Neural progenitor cell (in vitro differentiated cells): ENCODE measurements around the gene PARP3. TPM values are rescaled to one million over a fixed set of nuclear protein-coding genes. Genes with fewer than 3 reads are reported as not detected.
A peak's percentile ranks its signal among the peaks of the same experiment; 100 is the strongest.

ENCODE experiments used
- DNase-seq: peaks from one replicate; pipeline ENCODE4 v3.0.0-alpha.2; 2016; ENCODE audit warnings: low spot score
- H2AFZ ChIP-seq: fragments of 200-600 bp; sonication (generic); replicated peaks from 2 replicates; pipeline ENCODE4 v1.6.1; 2016; ENCODE audit warnings: antibody characterized with exemption
- H3F3A ChIP-seq: fragments of 200-600 bp; sonication (generic); 2 replicates; pipeline ENCODE4 v1.6.1; 2016; ENCODE audit warnings: antibody characterized with exemption, low read depth
- H3K27ac ChIP-seq: fragments of 200-600 bp; sonication (generic); 2 replicates; pipeline ENCODE4 v1.5.1; 2016; ENCODE audit warnings: mild to moderate bottlenecking
- H3K27me3 ChIP-seq: fragments of 200-600 bp; sonication (generic); 2 replicates; pipeline ENCODE4 v1.6.1; 2016; ENCODE audit warnings: mild to moderate bottlenecking, moderate library complexity
- H3K36me3 ChIP-seq: fragments of 200-600 bp; sonication (generic); 2 replicates; pipeline ENCODE4 v1.5.1; 2016
- H3K4me1 ChIP-seq: fragments of 200-600 bp; sonication (generic); 2 replicates; pipeline ENCODE4 v1.6.1; 2016; ENCODE audit warnings: mixed run types
- H3K4me2 ChIP-seq: fragments of 200-600 bp; sonication (generic); 2 replicates; pipeline ENCODE4 v1.6.1; 2016
- H3K4me3 ChIP-seq: fragments of 200-600 bp; sonication (generic); 2 replicates; pipeline ENCODE4 v1.5.1; 2016
- H3K79me2 ChIP-seq: fragments of 200-600 bp; sonication (generic); 2 replicates; pipeline ENCODE4 v1.6.1; 2016; ENCODE audit warnings: low read depth
- H3K9ac ChIP-seq: fragments of 200-600 bp; sonication (generic); 2 replicates; pipeline ENCODE4 v1.6.1; 2016
- H3K9me3 ChIP-seq: fragments of 200-600 bp; sonication (generic); 2 replicates; pipeline ENCODE4 v1.5.1; 2016; ENCODE audit warnings: low read depth
- H4K20me1 ChIP-seq: fragments of 200-600 bp; sonication (generic); 2 replicates; pipeline ENCODE4 v1.6.1; 2016; ENCODE audit warnings: low read depth
- H3K27ac Mint-ChIP-seq: 3 replicates; pipeline ENCODE4 v1.8.0; 2021; ENCODE audit warnings: mixed read lengths
- H3K27me3 Mint-ChIP-seq: 2 replicates; pipeline ENCODE4 v1.8.0; 2022; ENCODE audit warnings: low read depth, mild to moderate bottlenecking, inconsistent platforms, moderate library complexity, mixed read lengths; ENCODE audit not compliant: insufficient read depth
- H3K36me3 Mint-ChIP-seq: 3 replicates; pipeline ENCODE4 v1.8.0; 2021; ENCODE audit warnings: mixed read lengths
- H3K4me1 Mint-ChIP-seq: 3 replicates; pipeline ENCODE4 v1.8.0; 2021; ENCODE audit warnings: mixed read lengths
- H3K4me3 Mint-ChIP-seq: 3 replicates; pipeline ENCODE4 v1.8.0; 2021; ENCODE audit warnings: mild to moderate bottlenecking, moderate library complexity, mixed read lengths
- H3K9me3 Mint-ChIP-seq: 3 replicates; pipeline ENCODE4 v1.8.0; 2020; ENCODE audit warnings: mixed read lengths
- EZH2 ChIP-seq: fragments of 200-600 bp; sonication (generic); IDR thresholded peaks from 2 replicates; pipeline ENCODE4 v1.6.1; 2017; ENCODE audit warnings: antibody characterized with exemption, mild to moderate bottlenecking, moderate library complexity
- EZH2phosphoT487 ChIP-seq: fragments of 200-600 bp; sonication (generic); IDR thresholded peaks from 2 replicates; pipeline ENCODE4 v1.6.1; 2017; ENCODE audit warnings: antibody characterized with exemption
- total RNA-seq: library from RNA; depleted of rRNA; stranded (reverse); fragments of >200 nt; gene quantifications from 2 replicates; pipeline ENCODE4 v1.2.3, GENCODE V29; 2015; ENCODE audit warnings: low replicate concordance
- TF ChIP-seq, protein P1 (sequence below): fragments of 200-600 bp; sonication (generic); IDR thresholded peaks from 2 replicates; pipeline ENCODE4 v1.5.1; 2017; ENCODE audit warnings: antibody characterized with exemption, mild to moderate bottlenecking

Gene PARP3
- total RNA-seq, 1 donor from 2014 or later, result 3.9 TPM

DNA sequence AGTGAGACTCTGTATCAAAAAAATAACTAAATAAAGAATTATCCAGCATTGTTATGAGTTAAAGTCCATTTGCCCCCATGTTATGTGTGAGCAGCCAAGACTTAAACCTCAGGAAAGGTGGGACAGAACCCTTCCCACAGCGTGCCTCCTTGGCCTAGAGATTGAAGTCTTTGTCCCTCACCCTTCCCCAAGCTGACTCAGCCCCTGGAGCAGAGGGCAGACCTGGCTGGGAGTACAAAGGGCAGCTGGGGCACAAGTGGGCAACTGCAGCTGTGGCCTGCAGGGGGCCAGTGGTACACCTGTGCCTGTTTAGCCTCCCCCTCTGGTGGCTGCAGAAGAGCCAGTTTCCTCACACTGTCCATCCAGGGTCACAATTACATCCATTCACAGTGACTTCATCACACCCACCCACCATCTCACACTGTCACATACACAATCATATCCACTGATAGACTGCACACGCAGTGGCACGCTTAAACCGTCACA is 40.2 kb downstream of the PARP3 start:
- no peak overlapping the region for H3K9ac ChIP-seq
- no peak overlapping the region for H3K27ac ChIP-seq
- H3K36me3 ChIP-seq, result no peaks in the 10 kb centered on the region
- Mint-ChIP-seq H3K4me3 (peak overlapping the region; percentile 86), H3K36me3 (peaks cover 3% of the 10 kb centered on the region), H3K9me3 (no peaks in the 10 kb centered on the region), H3K4me1 (peaks cover 22% of the 10 kb centered on the region), H3K27ac (no peak overlapping the region), H3K27me3 (peaks cover 4% of the 10 kb centered on the region)
- H3K4me2 ChIP-seq, result peak overlapping the region; percentile 77
- TF ChIP-seq EZH2phosphoT487, result no peak
- TF ChIP-seq EZH2, result no peak
- TF ChIP-seq, protein P1, sequence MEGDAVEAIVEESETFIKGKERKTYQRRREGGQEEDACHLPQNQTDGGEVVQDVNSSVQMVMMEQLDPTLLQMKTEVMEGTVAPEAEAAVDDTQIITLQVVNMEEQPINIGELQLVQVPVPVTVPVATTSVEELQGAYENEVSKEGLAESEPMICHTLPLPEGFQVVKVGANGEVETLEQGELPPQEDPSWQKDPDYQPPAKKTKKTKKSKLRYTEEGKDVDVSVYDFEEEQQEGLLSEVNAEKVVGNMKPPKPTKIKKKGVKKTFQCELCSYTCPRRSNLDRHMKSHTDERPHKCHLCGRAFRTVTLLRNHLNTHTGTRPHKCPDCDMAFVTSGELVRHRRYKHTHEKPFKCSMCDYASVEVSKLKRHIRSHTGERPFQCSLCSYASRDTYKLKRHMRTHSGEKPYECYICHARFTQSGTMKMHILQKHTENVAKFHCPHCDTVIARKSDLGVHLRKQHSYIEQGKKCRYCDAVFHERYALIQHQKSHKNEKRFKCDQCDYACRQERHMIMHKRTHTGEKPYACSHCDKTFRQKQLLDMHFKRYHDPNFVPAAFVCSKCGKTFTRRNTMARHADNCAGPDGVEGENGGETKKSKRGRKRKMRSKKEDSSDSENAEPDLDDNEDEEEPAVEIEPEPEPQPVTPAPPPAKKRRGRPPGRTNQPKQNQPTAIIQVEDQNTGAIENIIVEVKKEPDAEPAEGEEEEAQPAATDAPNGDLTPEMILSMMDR, result peak; percentile 59
- no peaks in the 10 kb centered on the region for H4K20me1 ChIP-seq
- H2AFZ ChIP-seq, result peak overlapping the region; percentile 38
- peak; percentile 68 for DNase-seq
- no peaks in the 10 kb centered on the region for H3K9me3 ChIP-seq
- H3K4me3 ChIP-seq, result peak overlapping the region; percentile 50
- peaks cover 16% of the 10 kb centered on the region for H3K4me1 ChIP-seq
- peaks cover 10% of the 10 kb centered on the region for H3K79me2 ChIP-seq
- peaks cover 28% of the 10 kb centered on the region for H3F3A ChIP-seq
- no peaks in the 10 kb centered on the region for H3K27me3 ChIP-seq

DNA sequence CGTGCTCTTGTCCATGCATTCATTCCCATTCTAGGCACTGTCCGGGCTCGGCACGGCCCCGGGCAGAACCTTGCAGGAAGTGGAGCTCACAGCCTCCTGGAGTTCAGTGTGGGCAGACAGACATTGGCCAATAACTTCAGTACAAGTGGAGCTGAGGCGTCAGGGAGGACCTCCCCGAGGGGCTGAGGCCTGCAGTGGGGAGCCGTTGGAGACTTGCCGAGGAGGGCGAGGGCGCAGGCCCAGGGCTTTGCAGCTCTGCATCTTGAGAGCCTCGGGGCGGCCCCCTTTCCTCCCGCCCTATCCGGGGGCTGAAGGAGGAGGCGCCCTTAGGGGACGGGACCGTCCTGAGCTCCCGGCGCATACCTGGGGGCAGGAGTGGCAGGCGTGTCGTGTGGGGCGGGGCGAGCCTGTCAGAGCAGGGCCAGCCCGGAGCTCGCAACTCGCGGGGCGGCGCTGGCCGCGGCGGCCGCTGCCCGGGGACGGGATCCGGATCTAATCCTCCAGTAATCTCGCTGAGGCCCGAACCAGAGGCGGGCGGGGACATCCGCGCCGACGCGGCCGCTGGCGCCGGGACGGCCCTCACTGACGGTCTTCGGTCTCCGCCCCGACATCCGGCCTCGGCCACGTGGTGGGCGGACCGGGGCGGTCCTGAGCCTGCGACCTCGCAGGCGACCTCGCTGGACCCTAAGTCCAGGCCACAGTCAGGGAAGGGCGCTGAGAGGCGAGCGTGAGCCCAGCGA is 40.8 kb downstream of the PARP3 start, which contains the start of gene ACY1:
Gene ACY1, plus strand, starts transcription at position 698 of the 740 bp plus-strand sequence. CDS start 530 bp downstream, outside the sequence.
- Mint-ChIP-seq H3K27me3 (peaks cover 6% of the 10 kb centered on the region), H3K4me1 (peaks cover 24% of the 10 kb centered on the region), H3K9me3 (no peaks in the 10 kb centered on the region), H3K4me3 (peak within 1 kb of the TSS; percentile 86), H3K27ac (peak within 1 kb of the TSS; percentile 60), H3K36me3 (peaks cover 3% of the 10 kb centered on the region)
- H3K4me3 ChIP-seq, result peak within 1 kb of the TSS; percentile 50
- H3K9ac ChIP-seq, result no peak within 1 kb of the TSS
- TF ChIP-seq EZH2phosphoT487 (no peak), EZH2 (no peak)
- TF ChIP-seq, protein P1, result no peak
- no peaks in the 10 kb centered on the region for H3K36me3 ChIP-seq
- DNase-seq, result peak; percentile 96
- H3K4me2 ChIP-seq, result peak within 1 kb of the TSS; percentile 77
- H4K20me1 ChIP-seq, result no peaks in the 10 kb centered on the region
- no peaks in the 10 kb centered on the region for H3K9me3 ChIP-seq
- H3K27ac ChIP-seq, result peak within 1 kb of the TSS; percentile 59
- peaks cover 10% of the 10 kb centered on the region for H3K79me2 ChIP-seq
- peak within 1 kb of the TSS; percentile 38 for H2AFZ ChIP-seq
- peaks cover 28% of the 10 kb centered on the region for H3F3A ChIP-seq
- H3K27me3 ChIP-seq, result no peaks in the 10 kb centered on the region
- H3K4me1 ChIP-seq, result peaks cover 16% of the 10 kb centered on the region

DNA sequence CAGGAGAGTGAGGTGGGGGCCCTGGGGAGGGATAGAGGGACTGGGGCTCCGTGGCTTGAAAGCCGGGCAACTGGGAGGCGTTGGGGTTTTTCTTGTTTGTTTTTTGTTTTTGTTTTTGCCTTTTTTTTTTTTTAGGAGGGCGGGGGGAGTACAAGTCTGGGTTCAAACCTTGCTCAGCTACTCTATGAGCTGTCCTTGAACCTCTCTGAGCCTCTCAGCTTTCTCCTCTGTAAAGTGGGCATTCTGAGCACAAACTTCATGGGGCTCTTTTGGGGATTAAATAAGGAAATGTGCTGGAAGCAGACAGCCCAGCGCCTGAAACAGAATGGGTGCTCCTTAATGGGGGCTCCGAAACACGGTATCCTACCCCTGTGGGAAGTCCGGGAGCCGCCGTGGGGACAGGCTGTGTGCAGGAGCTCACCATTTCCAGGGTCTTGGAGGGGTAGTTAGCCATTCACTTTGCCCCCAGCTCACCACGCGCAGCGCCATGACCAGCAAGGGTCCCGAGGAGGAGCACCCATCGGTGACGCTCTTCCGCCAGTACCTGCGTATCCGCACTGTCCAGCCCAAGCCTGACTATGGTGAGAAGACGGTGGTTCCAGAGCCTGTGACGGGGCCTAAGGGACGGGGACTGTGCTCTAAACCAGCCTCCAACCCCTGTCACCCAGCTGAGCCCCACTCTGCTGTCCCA is 41.6 kb downstream of the PARP3 start:
- peaks cover 28% of the 10 kb centered on the region for H3F3A ChIP-seq
- peak overlapping the region; percentile 50 for H3K4me3 ChIP-seq
- peak overlapping the region; percentile 59 for H3K27ac ChIP-seq
- H3K27ac Mint-ChIP-seq, result peak overlapping the region; percentile 60
- no peak overlapping the region for H3K9ac ChIP-seq
- no peak for DNase-seq
- peaks cover 24% of the 10 kb centered on the region for H3K4me1 Mint-ChIP-seq
- peak overlapping the region; percentile 86 for H3K4me3 Mint-ChIP-seq
- peaks cover 3% of the 10 kb centered on the region for H3K36me3 Mint-ChIP-seq
- H2AFZ ChIP-seq, result peak overlapping the region; percentile 38
- H3K4me1 ChIP-seq, result peaks cover 16% of the 10 kb centered on the region
- H3K36me3 ChIP-seq, result no peaks in the 10 kb centered on the region
- H3K9me3 Mint-ChIP-seq, result no peaks in the 10 kb centered on the region
- TF ChIP-seq EZH2 (no peak), EZH2phosphoT487 (no peak)
- TF ChIP-seq, protein P1, result no peak
- H3K4me2 ChIP-seq, result peak overlapping the region; percentile 77
- no peaks in the 10 kb centered on the region for H3K27me3 ChIP-seq
- peaks cover 6% of the 10 kb centered on the region for H3K27me3 Mint-ChIP-seq
- H3K79me2 ChIP-seq, result peaks cover 10% of the 10 kb centered on the region
- H4K20me1 ChIP-seq, result no peaks in the 10 kb centered on the region
- no peaks in the 10 kb centered on the region for H3K9me3 ChIP-seq
